ENCODE measurements around the gene KLHL1.

The KLHL1 gene

DNA sequence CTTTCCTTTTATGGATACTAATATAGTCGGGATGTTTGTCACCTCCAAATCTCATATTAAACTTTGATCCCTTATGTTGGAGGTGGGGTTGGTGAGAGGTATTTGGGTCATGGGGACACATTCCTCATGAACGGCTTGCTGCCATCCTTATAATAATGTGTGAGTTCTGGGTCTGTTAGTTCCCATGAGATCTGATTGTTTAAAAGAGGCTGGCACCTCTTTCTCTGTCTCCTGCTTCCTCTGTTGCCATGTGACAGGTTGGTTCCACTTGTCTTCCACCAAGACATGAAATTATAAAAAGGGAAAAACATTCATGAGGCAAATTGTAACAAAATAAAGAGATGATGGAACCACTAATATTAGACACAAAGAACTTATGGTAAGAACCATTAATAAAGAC is 108.4 kb downstream of the KLHL1 start:
- Histone ChIP-seq H3K9me3 (ENCODE audit: control insufficient read depth, insufficient read depth, low read depth, low read length) (no peaks in the 10 kb centered on the region), H3K4me3 (ENCODE audit: low read depth, low read length) (no peak overlapping the region), H3K4me1 (ENCODE audit: control insufficient read depth, insufficient read depth, low read length) (no peaks in the 10 kb centered on the region), H3K36me3 (ENCODE audit: control insufficient read depth in 2 of 2, insufficient read depth in 1 of 2, low read length in 2 of 2) (no peaks in the 10 kb centered on the region), H3K27ac (ENCODE audit: extremely low read depth, low read depth, low read length) (no peak overlapping the region)
- CTCF ChIA-PET, result no interaction called here
- TF ChIP-seq ZNF394 (tag by site-specific recombination; IDR thresholded peaks at IDR 0.05; ENCODE audit: borderline replicate concordance) (no peak), WT1 (tag by site-specific recombination; IDR thresholded peaks at IDR 0.05) (no peak), ZNF433 (tag by site-specific recombination; IDR thresholded peaks at IDR 0.05; ENCODE audit: low read depth) (no peak), ZNF114 (tag by site-specific recombination; IDR thresholded peaks at IDR 0.05) (no peak)
- TF ChIP-seq, protein P1, sequence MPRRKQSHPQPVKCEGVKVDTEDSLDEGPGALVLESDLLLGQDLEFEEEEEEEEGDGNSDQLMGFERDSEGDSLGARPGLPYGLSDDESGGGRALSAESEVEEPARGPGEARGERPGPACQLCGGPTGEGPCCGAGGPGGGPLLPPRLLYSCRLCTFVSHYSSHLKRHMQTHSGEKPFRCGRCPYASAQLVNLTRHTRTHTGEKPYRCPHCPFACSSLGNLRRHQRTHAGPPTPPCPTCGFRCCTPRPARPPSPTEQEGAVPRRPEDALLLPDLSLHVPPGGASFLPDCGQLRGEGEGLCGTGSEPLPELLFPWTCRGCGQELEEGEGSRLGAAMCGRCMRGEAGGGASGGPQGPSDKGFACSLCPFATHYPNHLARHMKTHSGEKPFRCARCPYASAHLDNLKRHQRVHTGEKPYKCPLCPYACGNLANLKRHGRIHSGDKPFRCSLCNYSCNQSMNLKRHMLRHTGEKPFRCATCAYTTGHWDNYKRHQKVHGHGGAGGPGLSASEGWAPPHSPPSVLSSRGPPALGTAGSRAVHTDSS (tag by site-specific recombination; IDR thresholded peaks at IDR 0.05), result no peak
- POLR2A ChIA-PET, result no interaction called here

DNA sequence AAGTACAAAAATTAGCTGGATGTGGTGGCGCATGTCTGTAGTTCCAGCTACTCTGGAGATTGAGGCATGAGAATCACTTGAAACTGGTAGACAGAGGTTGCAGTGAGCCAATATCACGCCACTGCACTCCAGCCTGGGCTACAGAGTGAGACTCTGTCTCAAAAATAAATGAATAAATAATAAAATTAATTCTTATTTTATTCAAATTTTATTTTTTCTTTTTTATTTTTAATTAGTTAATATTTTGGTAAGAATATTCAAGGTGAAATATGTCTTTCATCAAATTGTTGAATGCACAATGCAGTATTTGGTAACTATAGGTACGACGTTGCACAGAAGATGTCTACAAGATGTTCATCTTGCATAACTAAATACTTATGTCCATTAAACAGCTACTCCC is 111.2 kb downstream of the KLHL1 start:
- Histone ChIP-seq H3K4me3 (ENCODE audit: low read depth, low read length) (no peak overlapping the region), H3K36me3 (ENCODE audit: control insufficient read depth in 2 of 2, insufficient read depth in 1 of 2, low read length in 2 of 2) (no peaks in the 10 kb centered on the region), H3K27ac (ENCODE audit: extremely low read depth, low read depth, low read length) (no peak overlapping the region), H3K9me3 (ENCODE audit: control insufficient read depth, insufficient read depth, low read depth, low read length) (no peaks in the 10 kb centered on the region), H3K4me1 (ENCODE audit: control insufficient read depth, insufficient read depth, low read length) (no peaks in the 10 kb centered on the region)
- TF ChIP-seq ZNF423 (tag by site-specific recombination; IDR thresholded peaks at IDR 0.05) (no peak), ZNF514 (tag by site-specific recombination; IDR thresholded peaks at IDR 0.05) (no peak), ZFP41 (tag by site-specific recombination; IDR thresholded peaks at IDR 0.05; ENCODE audit: borderline replicate concordance) (no peak), ZNF311 (tag by site-specific recombination; IDR thresholded peaks at IDR 0.05; ENCODE audit: borderline replicate concordance) (no peak)
- POLR2A ChIA-PET, result no interaction called here
- CTCF ChIA-PET, result no interaction called here

- ChIA-PET POLR2A (no interaction called here), CTCF (no interaction called here)
- TF ChIP-seq ZNF132 (tag by site-specific recombination; IDR thresholded peaks at IDR 0.05; ENCODE audit: borderline replicate concordance), result no peak
- TF ChIP-seq PRDM1 (tag by site-specific recombination; IDR thresholded peaks at IDR 0.05), result no peak
- no peak for TF ChIP-seq ZNF707 (tag by site-specific recombination; IDR thresholded peaks at IDR 0.05)
- no peak for TF ChIP-seq ZNF529 (tag by site-specific recombination; IDR thresholded peaks at IDR 0.05; ENCODE audit: insufficient replicate concordance)
- no peak for TF ChIP-seq ZFHX2 (tag by site-specific recombination; conservative IDR thresholded peaks at IDR 0.05)
- no peak for TF ChIP-seq ZXDB (tag by site-specific recombination; IDR thresholded peaks at IDR 0.05)
- TF ChIP-seq ZBTB48 (tag by site-specific recombination; IDR thresholded peaks at IDR 0.05), result no peak
- TF ChIP-seq ZNF2 (tag by site-specific recombination; IDR thresholded peaks at IDR 0.05), result no peak
- no peak for TF ChIP-seq ZSCAN23 (tag by site-specific recombination; IDR thresholded peaks at IDR 0.05)
Observed at GRCh38 chr13:69980799-69981198, 127.5 kb downstream of the KLHL1 start.

GRCh38 chr13:69975496-69975895 is 132.8 kb downstream of the KLHL1 start:
- Histone ChIP-seq H3K27ac (ENCODE audit: extremely low read depth, low read depth, low read length) (no peak overlapping the region), H3K9me3 (ENCODE audit: control insufficient read depth, insufficient read depth, low read depth, low read length) (no peaks in the 10 kb centered on the region), H3K36me3 (ENCODE audit: control insufficient read depth in 2 of 2, insufficient read depth in 1 of 2, low read length in 2 of 2) (no peaks in the 10 kb centered on the region), H3K4me3 (ENCODE audit: low read depth, low read length) (no peak overlapping the region), H3K4me1 (ENCODE audit: control insufficient read depth, insufficient read depth, low read length) (no peaks in the 10 kb centered on the region)
- ChIA-PET CTCF (no interaction called here), POLR2A (no interaction called here)
- no peak for TF ChIP-seq ZNF155 (tag by site-specific recombination; IDR thresholded peaks at IDR 0.05)
- TF ChIP-seq ZSCAN23 (tag by site-specific recombination; IDR thresholded peaks at IDR 0.05), result no peak
- TF ChIP-seq KLF1 (tag by site-specific recombination; IDR thresholded peaks at IDR 0.05), result no peak

More at GRCh38 chr13:69980799-69981198, 127.5 kb downstream of the KLHL1 start:
- H3K4me1 ChIP-seq (ENCODE audit: control insufficient read depth, insufficient read depth, low read length), result no peaks in the 10 kb centered on the region
- no peak overlapping the region for H3K4me3 ChIP-seq (ENCODE audit: low read depth, low read length)
- H3K9me3 ChIP-seq (ENCODE audit: control insufficient read depth, insufficient read depth, low read depth, low read length), result no peaks in the 10 kb centered on the region
- H3K36me3 ChIP-seq (ENCODE audit: control insufficient read depth in 2 of 2, insufficient read depth in 1 of 2, low read length in 2 of 2), result no peaks in the 10 kb centered on the region
- H3K27ac ChIP-seq (ENCODE audit: extremely low read depth, low read depth, low read length), result no peak overlapping the region

Data from HEK293 (cell line).